HPDE6-E6E7 (cell line): ENCODE measurements around the gene KCNIP3.
"Not testable (repeated sequence)": the region's sequence is repeated elsewhere in the genome, so short reads cannot be mapped to it uniquely, and the experiment has no call there.

Source experiments
- DNase-seq: peaks from one replicate; pipeline ENCODE4 v3.0.0; 2011; ENCODE audit warnings: missing footprints; ENCODE audit errors: extremely low spot score

Gene KCNIP3

GRCh38 chr2:95346738-95347671 lies 49.9 kb downstream of the KCNIP3 start:
- no peak for DNase-seq

- no peak for DNase-seq
These were observed 50.8 kb downstream of the KCNIP3 start for GRCh38 chr2:95347681-95348608.

GRCh38 chr2:95348609-95349567 lies 51.7 kb downstream of the KCNIP3 start:
- no peak for DNase-seq

GRCh38 chr2:95349568-95350322 lies 52.6 kb downstream of the KCNIP3 start:
- DNase-seq: no peak

GRCh38 chr2:95350368-95350767 lies 53.2 kb downstream of the KCNIP3 start:
- DNase-seq: no peak

GRCh38 chr2:95350774-95351597 lies 53.8 kb downstream of the KCNIP3 start:
- no peak for DNase-seq

GRCh38 chr2:95351598-95351915 lies 54.4 kb downstream of the KCNIP3 start:
- DNase-seq: no peak

GRCh38 chr2:95352310-95353054 lies 55.3 kb downstream of the KCNIP3 start:
- DNase-seq: no peak

- DNase-seq: no peak
These were observed 56.0 kb downstream of the KCNIP3 start for GRCh38 chr2:95353055-95353575.

- no peak for DNase-seq
These were observed 56.7 kb downstream of the KCNIP3 start for GRCh38 chr2:95353613-95354468.

- no peak for DNase-seq
These were observed 57.3 kb downstream of the KCNIP3 start for GRCh38 chr2:95354469-95354901.

GRCh38 chr2:95354925-95355324 lies 57.8 kb downstream of the KCNIP3 start:
- DNase-seq: no peak

GRCh38 chr2:95355486-95355885 lies 58.3 kb downstream of the KCNIP3 start:
- DNase-seq: not testable (repeated sequence)

- no peak for DNase-seq
These were observed 59.9 kb downstream of the KCNIP3 start for GRCh38 chr2:95356821-95357700.

GRCh38 chr2:95357717-95358280 lies 60.7 kb downstream of the KCNIP3 start:
- DNase-seq: no peak

GRCh38 chr2:95359031-95359430 lies 61.9 kb downstream of the KCNIP3 start:
- DNase-seq: no peak
